HFFc6 (cell line): Measurements from ENCODE around the gene SYCE3. TPM values are rescaled to one million over a fixed set of nuclear protein-coding genes. Genes with fewer than 3 reads are reported as not detected.

Source experiments
- DNase-seq: peaks from one replicate; pipeline ENCODE4 v3.0.0-alpha.2; 2018
- H3K27ac Mint-ChIP-seq: 2 replicates; pipeline ENCODE4 v1.8.0; 2020; ENCODE audit warnings: mild to moderate bottlenecking, mixed read lengths
- H3K27me3 Mint-ChIP-seq: 2 replicates; pipeline ENCODE4 v1.8.0; 2021; ENCODE audit warnings: mild to moderate bottlenecking, moderate library complexity, mixed read lengths; ENCODE audit not compliant: insufficient read depth
- H3K36me3 Mint-ChIP-seq: 2 replicates; pipeline ENCODE4 v1.8.0; 2021; ENCODE audit warnings: low read depth, mixed read lengths
- H3K4me1 Mint-ChIP-seq: 2 replicates; pipeline ENCODE4 v1.8.0; 2020; ENCODE audit warnings: low read depth, mixed read lengths
- H3K4me3 Mint-ChIP-seq: 2 replicates; pipeline ENCODE4 v1.8.0; 2020; ENCODE audit warnings: mild to moderate bottlenecking, moderate library complexity, mixed read lengths
- H3K9me3 Mint-ChIP-seq: 2 replicates; pipeline ENCODE4 v1.8.0; 2020; ENCODE audit warnings: mild to moderate bottlenecking, mixed read lengths
- total RNA-seq, 6 experiments: library from RNA; stranded (reverse); fragmentation: NEBNext Ultra II Directional; extraction: Animal tissue kit (Norgen Biotek cat#: 25700); gene quantifications; 2 replicates in 1 of 6; 3 replicates in 5 of 6; pipeline ENCODE4 v1.2.3, GENCODE V29; 2021
- TF ChIP-seq, protein P1 (sequence below): fragments of 200-600 bp; sonication (generic); IDR thresholded peaks from 2 replicates; pipeline ENCODE4 v1.5.0; 2021; ENCODE audit warnings: antibody characterized with exemption, mild to moderate bottlenecking

The SYCE3 gene
- total RNA-seq, 6 experiments from 2014 or later = not detected

DNA sequence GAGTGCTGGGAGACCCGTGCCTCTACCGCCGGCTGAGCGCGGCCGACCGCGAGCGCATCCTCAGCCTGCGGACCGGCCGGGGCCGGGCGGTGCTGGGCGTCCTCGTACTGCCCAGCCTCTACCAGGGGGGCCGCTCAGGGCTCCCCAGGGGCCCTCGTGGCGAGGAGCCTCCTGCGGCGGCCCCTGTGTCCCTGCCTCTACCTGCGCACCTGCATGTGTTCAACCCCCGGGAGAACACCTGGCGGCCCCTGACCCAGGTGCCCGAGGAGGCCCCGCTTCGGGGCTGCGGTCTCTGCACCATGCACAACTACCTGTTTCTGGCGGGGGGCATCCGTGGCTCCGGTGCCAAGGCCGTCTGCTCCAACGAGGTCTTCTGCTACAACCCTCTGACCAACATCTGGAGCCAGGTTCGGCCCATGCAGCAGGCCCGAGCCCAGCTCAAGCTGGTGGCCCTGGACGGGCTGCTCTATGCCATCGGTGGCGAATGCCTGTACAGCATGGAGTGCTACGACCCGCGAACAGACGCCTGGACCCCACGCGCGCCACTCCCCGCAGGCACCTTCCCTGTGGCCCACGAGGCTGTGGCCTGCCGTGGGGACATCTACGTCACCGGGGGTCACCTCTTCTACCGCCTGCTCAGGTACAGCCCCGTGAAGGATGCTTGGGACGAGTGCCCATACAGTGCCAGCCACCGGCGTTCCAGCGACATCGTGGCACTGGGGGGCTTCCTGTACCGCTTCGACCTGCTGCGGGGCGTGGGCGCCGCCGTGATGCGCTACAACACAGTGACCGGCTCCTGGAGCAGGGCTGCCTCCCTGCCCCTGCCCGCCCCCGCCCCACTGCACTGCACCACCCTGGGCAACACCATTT, 13.6 kb downstream of the SYCE3 start:
- Mint-ChIP-seq H3K9me3 (no peaks in the 10 kb centered on the region), H3K4me1 (no peaks in the 10 kb centered on the region), H3K4me3 (no peak overlapping the region), H3K36me3 (no peaks in the 10 kb centered on the region), H3K27me3 (peaks cover 44% of the 10 kb centered on the region), H3K27ac (no peak overlapping the region)
- DNase-seq = no peak
- TF ChIP-seq, protein P1, sequence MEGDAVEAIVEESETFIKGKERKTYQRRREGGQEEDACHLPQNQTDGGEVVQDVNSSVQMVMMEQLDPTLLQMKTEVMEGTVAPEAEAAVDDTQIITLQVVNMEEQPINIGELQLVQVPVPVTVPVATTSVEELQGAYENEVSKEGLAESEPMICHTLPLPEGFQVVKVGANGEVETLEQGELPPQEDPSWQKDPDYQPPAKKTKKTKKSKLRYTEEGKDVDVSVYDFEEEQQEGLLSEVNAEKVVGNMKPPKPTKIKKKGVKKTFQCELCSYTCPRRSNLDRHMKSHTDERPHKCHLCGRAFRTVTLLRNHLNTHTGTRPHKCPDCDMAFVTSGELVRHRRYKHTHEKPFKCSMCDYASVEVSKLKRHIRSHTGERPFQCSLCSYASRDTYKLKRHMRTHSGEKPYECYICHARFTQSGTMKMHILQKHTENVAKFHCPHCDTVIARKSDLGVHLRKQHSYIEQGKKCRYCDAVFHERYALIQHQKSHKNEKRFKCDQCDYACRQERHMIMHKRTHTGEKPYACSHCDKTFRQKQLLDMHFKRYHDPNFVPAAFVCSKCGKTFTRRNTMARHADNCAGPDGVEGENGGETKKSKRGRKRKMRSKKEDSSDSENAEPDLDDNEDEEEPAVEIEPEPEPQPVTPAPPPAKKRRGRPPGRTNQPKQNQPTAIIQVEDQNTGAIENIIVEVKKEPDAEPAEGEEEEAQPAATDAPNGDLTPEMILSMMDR = no peak

DNA sequence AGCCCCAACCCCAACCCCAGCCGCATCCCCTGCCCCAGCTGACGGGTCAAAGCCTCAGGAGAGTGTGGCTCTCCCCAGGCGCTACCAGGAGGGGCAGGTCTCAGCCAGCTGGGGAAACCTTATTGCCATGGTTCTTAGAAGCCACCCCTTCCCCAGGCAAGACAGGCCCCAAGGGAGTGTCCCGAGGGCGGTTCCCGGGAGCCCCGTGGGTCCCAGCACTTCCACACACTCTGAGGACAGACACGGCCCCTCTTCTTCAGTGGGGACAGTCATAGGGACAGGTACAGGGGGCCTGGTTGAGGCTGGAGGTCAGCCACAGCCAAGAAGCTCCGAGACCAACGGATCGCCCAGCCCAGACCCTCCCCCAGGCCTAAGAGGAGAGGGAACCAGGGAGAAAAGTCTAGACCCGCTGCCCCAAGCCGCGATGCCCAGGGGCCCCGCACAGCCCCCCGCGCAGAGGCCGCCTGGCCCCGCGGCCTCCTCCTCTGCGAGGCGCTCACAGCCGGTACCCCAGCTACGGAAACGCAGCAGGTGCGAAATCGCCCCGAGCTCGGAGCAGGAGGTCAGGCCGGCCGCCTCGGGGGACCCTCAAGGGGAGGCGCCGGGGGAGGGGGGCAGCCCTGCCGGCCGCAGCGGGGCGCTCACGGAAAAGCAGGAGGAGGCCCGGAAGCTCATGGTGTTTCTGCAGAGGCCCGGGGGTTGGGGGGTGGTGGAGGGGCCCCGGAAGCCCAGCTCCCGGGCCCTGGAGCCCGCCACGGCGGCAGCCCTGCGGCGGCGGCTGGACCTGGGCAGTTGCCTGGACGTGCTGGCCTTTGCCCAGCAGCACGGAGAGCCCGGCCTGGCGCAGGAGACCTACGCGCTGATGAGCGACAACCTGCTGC, 14.4 kb downstream of the SYCE3 start:
- H3K4me1 Mint-ChIP-seq = no peaks in the 10 kb centered on the region
- H3K9me3 Mint-ChIP-seq = no peaks in the 10 kb centered on the region
- no peaks in the 10 kb centered on the region for H3K36me3 Mint-ChIP-seq
- TF ChIP-seq, protein P1 = no peak
- H3K4me3 Mint-ChIP-seq = no peak overlapping the region
- no peak overlapping the region for H3K27ac Mint-ChIP-seq
- H3K27me3 Mint-ChIP-seq = peaks cover 45% of the 10 kb centered on the region
- DNase-seq = no peak

GRCh38 chr22:50547263-50547985, 15.3 kb downstream of the SYCE3 start:
- Mint-ChIP-seq H3K36me3 (no peaks in the 10 kb centered on the region), H3K9me3 (no peaks in the 10 kb centered on the region), H3K4me1 (peaks cover 3% of the 10 kb centered on the region), H3K4me3 (no peak overlapping the region), H3K27me3 (peaks cover 46% of the 10 kb centered on the region), H3K27ac (no peak overlapping the region)
- TF ChIP-seq, protein P1 = no peak
- DNase-seq = no peak

- TF ChIP-seq, protein P1 = no peak
- H3K27ac Mint-ChIP-seq = no peak overlapping the region
- no peak overlapping the region for H3K4me3 Mint-ChIP-seq
- no peak for DNase-seq
- H3K4me1 Mint-ChIP-seq = peaks cover 11% of the 10 kb centered on the region
- H3K27me3 Mint-ChIP-seq = peaks cover 44% of the 10 kb centered on the region
- H3K9me3 Mint-ChIP-seq = no peaks in the 10 kb centered on the region
- no peaks in the 10 kb centered on the region for H3K36me3 Mint-ChIP-seq
Observed at GRCh38 chr22:50546326-50547262, 16.1 kb downstream of the SYCE3 start.
